RCC 7860 (cell line): ENCODE results near the gene HDAC2.
"Not testable (repeated sequence)": the region's sequence is repeated elsewhere in the genome, so short reads cannot be mapped to it uniquely, and the experiment has no call there.

Source experiments
- DNase-seq: peaks from one replicate; pipeline ENCODE4 v3.0.0-alpha.2; 2015; ENCODE audit warnings: low spot score
- FAIRE-seq: peaks from 2 replicates; lab custom pipeline; 2012; peaks lifted over from hg19 to GRCh38; lab: Jason Lieb, UNC

HDAC2 gene

GRCh38 chr6:113921299-113921904, 49.5 kb downstream of the HDAC2 start:
- FAIRE-seq (no peak), DNase-seq (no peak)

DNA sequence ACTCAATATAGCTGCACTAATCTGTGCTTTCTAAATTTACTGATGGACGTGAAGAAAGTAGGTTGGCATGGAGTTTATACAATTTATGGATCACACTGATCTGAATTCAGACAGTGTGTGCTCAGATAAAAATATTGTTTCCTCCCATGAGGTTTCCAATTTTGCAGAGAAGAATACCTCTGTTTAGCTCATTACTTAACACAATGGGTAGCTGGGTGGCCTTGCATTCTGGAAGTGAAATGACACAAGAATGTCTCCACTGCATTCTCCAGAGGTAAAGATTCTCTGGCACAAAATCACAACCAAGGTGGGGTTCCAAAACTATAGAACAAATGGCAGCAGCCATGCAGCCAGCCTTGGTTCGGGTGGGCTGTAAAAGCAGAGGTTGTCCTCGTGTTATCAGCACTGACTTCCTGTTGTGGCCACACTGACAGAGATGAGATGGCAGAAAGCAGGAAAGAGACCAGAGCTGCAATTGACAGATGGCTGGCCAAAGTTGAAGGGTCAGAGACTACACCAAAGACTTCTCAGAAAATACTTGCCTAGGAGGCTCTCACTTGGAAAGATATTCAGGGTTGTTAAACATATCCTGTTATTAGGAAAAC, 50.2 kb downstream of the HDAC2 start:
- FAIRE-seq (no peak), DNase-seq (no peak)

- FAIRE-seq, DNase-seq: not testable (repeated sequence)
These were observed 60.7 kb downstream of the HDAC2 start for GRCh38 chr6:113910285-113910684.

GRCh38 chr6:113909224-113909856, 61.6 kb downstream of the HDAC2 start:
- FAIRE-seq: peak; percentile 59
- peak; percentile 33 for DNase-seq

GRCh38 chr6:113908801-113909200, 62.1 kb downstream of the HDAC2 start:
- FAIRE-seq (no peak), DNase-seq (no peak)

DNA sequence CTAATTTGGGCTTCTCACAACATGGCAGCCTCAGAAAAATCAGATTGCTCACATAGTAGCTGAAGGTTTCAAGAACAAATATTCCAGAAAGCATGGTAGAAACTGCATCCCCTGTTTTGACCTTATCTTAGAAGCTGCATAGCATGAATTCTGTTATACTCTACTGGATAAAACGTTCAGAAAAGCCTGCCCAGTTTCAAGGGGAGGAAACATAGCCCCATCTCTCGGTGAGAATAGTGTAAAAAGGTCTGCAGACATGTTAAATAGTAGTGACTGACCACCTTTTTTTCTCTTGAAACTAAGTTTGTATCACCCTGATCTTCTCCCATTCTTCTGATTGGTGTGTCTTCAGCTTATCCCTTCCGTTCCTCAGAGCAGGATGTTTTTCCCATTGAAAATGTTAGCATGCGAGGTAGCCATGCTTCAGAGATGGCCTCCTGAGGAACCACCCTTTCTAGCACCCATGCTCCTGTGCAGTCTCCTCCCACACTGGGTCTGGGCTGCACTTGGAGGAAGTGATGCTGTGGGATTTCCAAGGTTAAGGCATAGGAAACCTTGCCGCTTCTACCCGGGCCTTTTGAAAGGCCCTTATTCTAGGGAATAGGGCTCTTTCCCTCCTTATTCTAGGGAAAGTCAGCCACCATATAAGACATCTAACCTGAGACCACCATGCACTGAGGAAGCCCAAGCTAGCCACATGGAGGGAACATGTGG, 63.7 kb downstream of the HDAC2 start:
- FAIRE-seq (no peak), DNase-seq (no peak)

- FAIRE-seq (no peak), DNase-seq (no peak)
These were observed 67.2 kb downstream of the HDAC2 start for GRCh38 chr6:113903666-113904330.

DNA sequence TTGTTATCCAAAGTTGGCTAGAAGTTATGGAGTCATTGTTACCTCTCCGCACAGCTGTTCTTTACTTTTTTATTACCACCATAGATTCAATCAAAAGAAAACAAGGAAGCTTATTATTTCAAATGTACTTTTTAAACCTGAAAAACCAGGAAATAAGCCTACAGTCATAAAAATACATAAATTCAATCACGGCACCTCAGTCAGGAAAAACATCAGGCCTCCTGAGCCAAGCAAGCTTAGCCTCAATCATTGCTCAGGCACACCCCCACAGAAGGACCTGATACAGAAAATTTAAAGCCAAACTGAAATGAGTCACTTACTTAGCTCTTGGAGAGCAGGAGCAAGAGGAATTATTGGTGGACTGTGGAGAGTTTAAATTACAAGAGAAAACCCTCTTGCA, 69.5 kb downstream of the HDAC2 start:
- DNase-seq: no peak
- FAIRE-seq: no peak

GRCh38 chr6:113894712-113895674, 76.0 kb downstream of the HDAC2 start:
- FAIRE-seq (no peak), DNase-seq (no peak)

DNA sequence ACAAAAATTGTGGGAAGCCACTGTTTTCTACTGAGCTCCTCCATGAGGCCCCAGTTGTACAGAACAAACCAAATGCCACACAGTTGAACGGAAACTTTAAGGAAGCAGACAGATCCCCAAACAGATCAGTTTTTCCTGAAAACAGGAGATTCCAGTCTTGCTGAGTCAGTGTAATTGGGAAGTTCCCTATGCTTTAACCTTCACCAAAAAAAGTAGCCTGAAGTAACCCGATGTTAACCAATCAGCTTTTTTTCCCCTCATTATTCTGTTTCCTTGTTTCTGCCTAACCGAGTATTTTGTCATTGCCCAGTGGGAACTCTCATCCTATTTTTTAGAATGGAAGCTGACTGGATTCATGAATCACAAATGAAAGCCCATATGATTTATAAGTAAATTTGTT, 77.1 kb downstream of the HDAC2 start:
- DNase-seq (no peak), FAIRE-seq (no peak)

- no peak for DNase-seq
- FAIRE-seq: no peak
These were observed 77.5 kb downstream of the HDAC2 start for GRCh38 chr6:113893451-113893850.

DNA sequence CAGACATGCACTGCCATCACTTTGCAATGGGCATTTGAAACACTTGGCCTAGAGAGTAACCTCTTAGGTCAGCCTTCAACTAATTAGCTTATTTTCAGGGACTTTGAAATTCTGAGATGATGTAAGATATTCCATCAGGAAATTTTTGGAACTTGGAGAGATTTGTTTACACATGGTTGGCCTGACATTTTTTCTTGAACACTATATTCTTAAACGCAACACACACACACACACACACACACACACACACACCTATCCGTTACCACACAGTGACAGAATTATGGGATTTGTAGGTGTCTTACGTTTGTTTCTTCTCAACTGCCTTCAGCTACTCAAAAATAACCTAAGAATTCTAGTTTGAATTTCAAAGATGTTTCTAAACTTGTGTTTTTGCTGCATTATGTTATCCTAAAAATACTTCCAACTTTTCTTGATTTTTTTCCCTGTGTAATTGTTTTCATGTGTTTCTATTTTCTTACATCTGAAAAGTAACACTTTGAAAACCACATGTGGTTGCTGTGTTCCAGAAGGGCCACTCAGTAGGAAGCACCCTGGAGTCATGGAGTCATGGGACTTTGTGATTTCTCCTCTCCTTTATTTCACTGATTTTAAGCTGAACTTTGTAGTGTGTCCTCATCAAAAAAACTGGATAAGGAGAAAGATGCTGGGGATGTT, 81.9 kb downstream of the HDAC2 start:
- no peak for FAIRE-seq
- DNase-seq: no peak

DNA sequence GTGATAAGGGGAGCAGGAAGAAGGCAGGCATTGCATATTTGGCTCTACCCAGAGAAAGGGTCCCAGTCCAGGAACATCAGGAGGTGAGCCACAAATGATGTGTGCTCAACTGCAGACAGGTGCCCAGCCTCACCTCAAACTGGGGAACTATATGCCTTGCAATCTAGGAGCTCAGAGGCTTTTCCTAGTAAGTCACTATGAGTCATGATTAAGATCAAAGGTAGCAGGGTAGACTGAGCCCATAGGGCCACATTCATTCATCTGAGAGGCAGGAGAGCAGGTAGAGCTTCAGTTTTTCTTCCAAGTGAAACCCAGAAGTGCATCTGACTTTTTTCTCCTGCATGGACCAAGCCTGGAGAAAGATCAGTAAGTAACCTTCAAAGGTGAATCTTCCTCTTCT, 82.5 kb downstream of the HDAC2 start:
- FAIRE-seq (no peak), DNase-seq (no peak)

DNA sequence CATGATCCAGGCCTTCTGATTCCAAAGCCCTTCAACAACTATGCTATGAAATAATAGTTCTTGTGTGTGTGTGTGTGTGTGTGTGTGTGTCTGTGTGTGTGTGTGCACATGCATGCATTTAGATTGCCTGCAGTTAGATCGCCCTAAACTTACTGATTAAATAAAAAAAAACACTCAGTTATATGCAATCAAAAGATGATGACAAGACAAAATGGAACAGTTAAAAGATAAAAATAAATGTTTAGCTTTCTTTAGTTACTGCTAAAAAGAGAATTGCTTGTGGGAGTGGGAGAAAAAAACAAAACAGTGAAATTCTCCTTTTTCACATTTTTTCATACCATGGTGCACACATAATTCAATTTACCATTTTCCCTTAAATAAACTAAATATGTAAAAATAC, 84.4 kb downstream of the HDAC2 start:
- DNase-seq (no peak), FAIRE-seq (no peak)

- DNase-seq (no peak), FAIRE-seq (no peak)
These were observed 86.9 kb downstream of the HDAC2 start for GRCh38 chr6:113884011-113884410.
